Stimulated activated naive CD8-positive, alpha-beta T cell treated with anti-CD3 and anti-CD28 coated beads, Interleukin-15, amount 100 ng/mL, for 72 hours (primary cell): ENCODE results near the gene MAD1L1.
A peak's percentile ranks its signal among the peaks of the same experiment; 100 is the strongest.

ENCODE experiments used
- ATAC-seq: fragments of 150-1000 bp; cut with Tn5 transposase; 2 replicates; pipeline ENCODE4 v1.10.0; 2021; ENCODE audit warnings: mild to moderate bottlenecking, moderate library complexity
- DNase-seq, 2 donors: peaks; one replicate each; pipeline ENCODE4 v3.0.0; 2021 to 2022
- H3K27ac Mint-ChIP-seq, 2 donors: one replicate each; pipeline ENCODE4 v1.8.0; 2022; ENCODE audit warnings: mild to moderate bottlenecking in 2 of 2, mixed read lengths in 2 of 2, moderate library complexity in 2 of 2
- H3K27me3 Mint-ChIP-seq: one replicate; pipeline ENCODE4 v1.8.0; 2022; ENCODE audit warnings: mixed read lengths
- H3K4me1 Mint-ChIP-seq: one replicate; pipeline ENCODE4 v1.8.0; 2022; ENCODE audit warnings: mild to moderate bottlenecking, mixed read lengths
- H3K4me3 Mint-ChIP-seq, 2 donors: one replicate each; pipeline ENCODE4 v1.8.0; 2022; ENCODE audit warnings: mild to moderate bottlenecking in 2 of 2, mixed read lengths in 2 of 2, moderate library complexity in 1 of 2
- H3K9me3 Mint-ChIP-seq, 2 donors: one replicate each; pipeline ENCODE4 v1.8.0; 2022; ENCODE audit warnings: mixed read lengths in 2 of 2

The MAD1L1 gene

DNA sequence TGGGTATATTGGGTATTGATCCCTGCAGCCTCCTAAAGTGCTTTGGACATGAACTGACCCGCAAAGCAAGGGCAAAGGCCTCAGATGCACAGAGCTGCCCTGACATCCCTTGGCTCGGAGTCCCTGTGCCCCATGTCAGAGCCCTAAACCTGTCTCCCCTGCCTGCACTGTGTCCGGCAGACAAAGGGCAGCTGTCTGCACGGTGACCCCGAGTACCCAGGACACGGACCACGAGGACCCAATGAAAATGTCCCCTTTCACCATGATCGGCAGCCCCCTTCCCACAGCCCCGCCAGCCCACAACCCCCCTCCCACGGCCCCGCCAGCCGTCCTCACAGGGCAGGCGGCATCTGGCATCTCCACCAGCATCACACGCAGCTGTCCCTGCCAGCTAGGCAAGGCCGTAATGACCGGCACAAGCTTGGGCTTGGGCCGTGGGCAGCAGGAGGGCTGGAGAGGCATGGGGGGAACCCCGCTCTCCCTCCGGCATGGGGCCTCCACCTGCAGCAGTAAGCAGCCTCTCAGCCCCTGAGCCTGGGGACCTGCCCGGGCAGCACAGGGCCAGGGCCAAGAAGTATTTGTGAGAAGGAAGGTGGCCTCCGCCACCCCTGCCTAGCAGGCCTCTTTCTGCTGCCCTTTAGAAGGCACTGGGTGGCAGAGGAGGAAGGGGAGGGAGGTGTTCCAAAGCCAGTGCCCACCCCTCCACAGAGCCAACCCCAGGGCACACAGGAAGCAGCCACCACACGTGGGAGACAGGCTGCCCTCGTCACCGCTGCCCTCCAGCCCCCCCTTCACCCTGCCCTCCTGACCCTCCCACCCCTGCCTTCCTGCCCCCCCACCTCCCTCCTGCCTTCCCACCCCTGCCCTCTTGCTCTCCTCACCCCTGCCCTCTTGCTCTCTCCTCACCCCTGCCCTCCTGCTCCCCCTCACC lies 19.4 kb upstream of the MAD1L1 start:
- ATAC-seq, result peak; percentile 48
- no peaks in the 10 kb centered on the region for H3K9me3 Mint-ChIP-seq

DNA sequence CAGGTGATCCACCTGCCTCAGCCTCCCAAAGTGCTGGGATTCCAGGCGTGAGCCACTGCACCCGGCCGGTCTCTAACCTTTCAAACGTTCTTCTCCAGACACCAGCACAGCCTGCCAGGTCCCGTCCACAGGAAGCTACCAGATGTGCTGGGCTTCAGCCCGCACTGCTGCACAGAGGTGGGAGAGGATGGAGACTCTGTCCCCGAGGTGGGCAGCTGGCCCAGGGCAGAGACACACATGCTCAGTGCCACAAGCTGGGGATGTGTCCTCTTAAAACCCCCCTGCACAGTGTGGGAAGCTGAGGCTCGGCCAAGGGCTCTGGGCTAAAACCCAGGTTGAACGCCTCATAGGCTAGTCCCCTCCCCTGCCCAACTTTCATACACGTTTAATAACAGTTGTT lies 18.6 kb upstream of the MAD1L1 start:
- DNase-seq, result no peak
- ATAC-seq, result no peak
- H3K9me3 Mint-ChIP-seq, result no peaks in the 10 kb centered on the region
- no peak overlapping the region for H3K4me3 Mint-ChIP-seq
- no peak overlapping the region for H3K27ac Mint-ChIP-seq
- peaks cover 54% of the 10 kb centered on the region for H3K4me1 Mint-ChIP-seq
- H3K27me3 Mint-ChIP-seq, result no peaks in the 10 kb centered on the region

More for the DNA sequence above, 19.4 kb upstream of the MAD1L1 start:
- Mint-ChIP-seq H3K27ac (peak overlapping the region; percentile 74 to 76), H3K27me3 (no peaks in the 10 kb centered on the region), H3K4me3 (no peak overlapping the region), H3K4me1 (peaks cover 53% of the 10 kb centered on the region)
- DNase-seq, result no peak

DNA sequence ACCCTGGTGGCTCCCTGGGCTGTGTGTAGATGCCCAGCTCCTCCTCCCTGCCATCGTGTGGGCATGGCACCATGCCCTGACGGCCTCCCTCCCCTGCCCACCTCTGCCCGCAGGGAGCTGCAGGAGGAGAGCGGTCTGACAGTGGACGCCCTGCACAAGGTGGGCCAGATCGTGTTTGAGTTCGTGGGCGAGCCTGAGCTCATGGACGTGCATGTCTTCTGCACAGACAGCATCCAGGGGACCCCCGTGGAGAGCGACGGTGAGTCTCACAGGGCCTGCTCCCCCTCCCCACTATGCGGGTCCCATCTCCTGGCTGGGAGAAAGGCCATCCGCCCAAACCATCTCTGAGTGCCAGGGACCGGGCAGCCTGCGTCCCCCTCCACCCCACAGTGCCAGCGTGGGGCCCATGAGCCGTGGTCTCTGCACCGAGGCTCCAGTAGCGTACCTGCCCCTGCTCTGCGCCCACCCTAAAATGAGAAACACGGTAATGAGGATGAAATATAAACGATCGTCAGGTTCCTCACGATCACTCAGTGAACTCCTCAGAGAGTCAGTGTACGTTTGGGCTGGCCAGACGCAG lies 17.1 kb upstream of the MAD1L1 start:
- peak; percentile 2 for ATAC-seq
- DNase-seq, result no peak
- Mint-ChIP-seq H3K27ac (peak overlapping the region in 1 of 2 donors; percentile 86), H3K9me3 (no peaks in the 10 kb centered on the region), H3K27me3 (no peaks in the 10 kb centered on the region), H3K4me1 (peaks cover 54% of the 10 kb centered on the region), H3K4me3 (peak overlapping the region in 1 of 2 donors; percentile 31)

DNA sequence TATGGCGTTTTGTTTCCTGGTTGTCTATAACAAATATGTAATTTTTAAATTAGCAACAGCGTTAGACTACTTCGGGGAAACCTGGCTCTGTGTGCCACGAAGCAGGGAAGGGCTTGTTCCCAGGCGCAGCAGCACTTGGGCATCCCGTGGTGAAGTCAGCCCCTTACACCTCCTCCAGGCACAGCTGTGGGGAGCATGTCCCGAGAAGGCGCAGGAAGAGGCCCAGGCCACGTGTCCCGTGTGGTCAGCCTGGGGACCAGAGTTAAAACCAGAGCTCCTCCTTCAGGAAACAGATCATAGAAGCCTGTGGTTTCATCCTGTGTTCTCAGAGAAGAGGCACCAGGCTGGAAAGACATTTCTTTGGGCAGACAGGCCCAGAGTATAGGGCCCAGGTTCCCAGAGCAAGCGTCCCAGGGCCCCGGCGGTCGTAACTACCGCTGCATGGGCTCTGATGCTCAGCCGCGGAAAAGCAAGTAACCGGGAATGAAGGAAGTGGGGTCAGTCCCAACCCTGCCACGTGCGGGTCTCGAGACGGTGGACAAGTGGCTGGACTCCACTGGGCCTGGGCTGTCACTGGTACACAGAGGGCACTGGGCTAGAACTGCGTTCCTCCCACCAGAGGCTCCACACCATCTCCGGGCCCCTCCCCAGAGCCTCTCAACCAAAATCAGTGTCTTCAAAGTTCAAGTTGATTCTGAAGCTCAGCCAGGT lies 16.4 kb upstream of the MAD1L1 start:
- H3K27ac Mint-ChIP-seq, result peak overlapping the region; percentile 86 to 87
- no peaks in the 10 kb centered on the region for H3K9me3 Mint-ChIP-seq
- peak; percentile 33 for ATAC-seq
- H3K4me3 Mint-ChIP-seq, result peak overlapping the region; percentile 63 to 64
- H3K27me3 Mint-ChIP-seq, result no peaks in the 10 kb centered on the region
- peaks cover 49% of the 10 kb centered on the region for H3K4me1 Mint-ChIP-seq
- no peak for DNase-seq

DNA sequence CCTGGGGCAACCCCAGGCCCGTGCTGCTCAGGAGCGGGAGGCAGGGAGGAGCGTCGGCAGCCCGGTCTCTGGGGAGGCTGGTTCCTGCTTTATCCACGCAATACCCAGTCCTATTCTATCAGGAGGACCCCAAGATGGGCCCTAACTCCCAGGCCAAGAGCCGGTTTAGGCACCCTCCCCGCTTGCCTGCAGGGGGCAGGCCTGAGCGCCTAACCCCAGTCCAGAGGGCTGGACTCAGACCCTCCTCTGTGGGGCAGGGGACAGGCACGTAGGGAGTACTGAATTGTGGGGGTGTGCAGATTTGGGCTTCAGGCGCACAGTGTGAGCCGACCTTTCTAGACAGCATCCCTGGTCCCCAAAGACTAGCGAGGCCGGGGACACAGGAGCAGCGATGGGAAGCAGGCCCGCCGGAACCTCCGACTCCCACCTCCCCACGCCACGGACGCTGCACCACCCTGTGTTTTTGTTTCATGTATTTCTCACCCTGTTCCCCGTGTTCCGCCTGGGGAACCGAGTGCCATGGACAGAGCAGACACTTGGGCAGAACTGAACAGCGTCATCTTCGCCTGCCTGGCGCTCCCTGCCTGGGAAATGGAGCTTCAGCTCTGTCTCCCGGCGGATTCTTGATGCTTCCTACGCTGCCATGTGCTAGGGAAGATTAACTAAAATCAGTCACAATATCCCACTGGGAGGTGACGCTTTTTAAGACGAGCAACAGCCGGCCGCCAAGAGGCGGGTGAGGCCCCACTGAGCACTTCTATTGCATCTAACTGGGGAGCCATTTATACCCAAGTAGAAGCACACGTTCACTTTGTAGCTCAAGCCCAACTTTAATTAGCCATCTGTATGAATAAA lies 14.6 kb upstream of the MAD1L1 start:
- Mint-ChIP-seq H3K27me3 (no peaks in the 10 kb centered on the region), H3K4me1 (peaks cover 51% of the 10 kb centered on the region), H3K9me3 (no peaks in the 10 kb centered on the region), H3K4me3 (no peak overlapping the region), H3K27ac (no peak overlapping the region)
- ATAC-seq (peak; percentile 48), DNase-seq (peak in 1 of 2 donors; percentile 33)

DNA sequence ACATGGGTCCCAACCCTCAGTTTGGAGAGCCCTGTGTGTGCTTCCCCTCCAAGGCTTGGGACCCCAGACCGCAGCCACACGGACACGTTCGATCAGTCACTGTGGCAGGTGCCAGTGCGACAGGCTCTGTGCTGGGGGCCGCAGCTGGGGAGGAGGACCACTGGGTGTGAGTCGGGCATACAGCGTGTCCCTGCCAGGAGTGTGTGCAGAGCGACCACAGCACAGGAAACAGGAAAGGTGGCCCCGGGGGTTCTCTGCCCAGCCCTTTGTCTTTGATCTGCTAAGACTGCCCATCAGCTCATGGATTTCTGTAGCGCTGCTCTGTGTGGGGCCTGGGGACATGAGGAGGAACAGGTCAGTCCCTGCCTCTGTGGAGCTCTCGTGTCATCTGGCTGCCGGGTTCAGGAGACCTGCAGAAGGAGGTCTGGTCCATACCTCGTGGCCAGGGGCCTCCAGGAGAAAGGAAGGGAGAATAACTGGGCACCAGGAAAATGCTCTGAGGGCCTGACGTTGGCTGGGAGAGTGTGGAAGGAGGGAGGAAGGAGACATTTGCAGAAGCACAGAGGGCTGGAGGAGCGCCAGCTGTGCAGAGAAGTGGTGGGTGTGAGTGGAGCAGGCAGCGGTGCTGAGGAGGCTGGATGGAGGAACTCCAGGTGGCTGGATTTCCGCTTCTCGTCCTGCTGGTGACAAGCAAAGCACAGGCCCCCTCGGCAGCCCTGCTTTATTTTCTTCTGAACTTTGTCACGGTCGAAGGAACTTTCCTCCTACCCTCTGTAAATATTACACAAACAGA lies 13.3 kb upstream of the MAD1L1 start:
- Mint-ChIP-seq H3K4me1 (peaks cover 47% of the 10 kb centered on the region), H3K27ac (peak overlapping the region; percentile 44 to 82), H3K4me3 (no peak overlapping the region), H3K9me3 (no peaks in the 10 kb centered on the region), H3K27me3 (no peaks in the 10 kb centered on the region)
- ATAC-seq (no peak), DNase-seq (no peak)

DNA sequence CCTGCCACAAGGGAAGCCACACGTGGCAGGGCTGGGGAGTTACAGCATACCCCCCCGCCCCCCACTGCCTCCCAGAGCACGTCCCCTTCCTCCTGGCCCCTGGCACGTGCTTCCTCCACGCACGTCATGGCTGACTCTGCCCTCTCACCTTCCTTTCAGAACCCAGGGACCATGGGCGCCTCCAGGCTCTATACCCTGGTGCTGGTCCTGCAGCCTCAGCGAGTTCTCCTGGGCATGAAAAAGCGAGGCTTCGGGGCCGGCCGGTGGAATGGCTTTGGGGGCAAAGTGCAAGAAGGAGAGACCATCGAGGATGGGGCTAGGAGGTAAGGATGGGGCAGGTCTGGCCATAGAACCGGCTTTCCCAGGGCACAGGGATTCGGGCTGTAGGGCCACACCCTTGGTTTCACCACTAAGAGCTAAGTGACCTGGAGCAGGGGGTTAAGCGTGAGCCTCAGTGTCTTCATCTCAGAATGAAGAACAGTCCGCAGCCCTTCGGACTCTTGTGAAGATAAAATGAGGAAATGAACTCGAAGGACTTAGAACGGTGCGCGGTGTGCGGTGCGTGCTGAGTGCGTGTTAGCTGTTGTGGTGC lies 11.8 kb upstream of the MAD1L1 start:
- Mint-ChIP-seq H3K4me1 (peaks cover 55% of the 10 kb centered on the region), H3K27me3 (no peaks in the 10 kb centered on the region), H3K4me3 (no peak overlapping the region), H3K9me3 (no peaks in the 10 kb centered on the region), H3K27ac (peak overlapping the region in 1 of 2 donors; percentile 81)
- DNase-seq (no peak), ATAC-seq (no peak)

DNA sequence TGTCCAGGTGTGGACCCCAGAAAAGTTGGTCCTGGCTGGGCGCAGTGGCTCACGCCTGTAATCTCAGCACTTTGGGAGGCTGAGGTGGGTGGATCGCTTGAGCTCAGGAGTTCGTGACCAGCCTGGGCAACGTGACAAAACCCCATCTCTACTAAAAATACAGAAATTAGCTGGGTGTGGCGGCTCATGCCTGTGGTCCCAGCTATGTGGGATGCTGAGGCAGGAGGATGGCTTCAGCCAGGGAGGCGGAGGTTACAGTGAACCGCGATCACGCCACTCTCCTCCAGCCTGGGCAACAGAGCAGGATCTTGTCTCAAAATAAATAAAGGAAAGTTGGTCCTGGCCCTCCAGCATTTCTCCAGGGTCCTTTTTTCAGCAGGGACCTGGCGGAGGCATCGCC lies 10.7 kb upstream of the MAD1L1 start:
- Mint-ChIP-seq H3K4me1 (peaks cover 48% of the 10 kb centered on the region), H3K27me3 (no peaks in the 10 kb centered on the region), H3K27ac (peak overlapping the region in 1 of 2 donors; percentile 27), H3K4me3 (peak overlapping the region; percentile 100), H3K9me3 (no peaks in the 10 kb centered on the region)
- ATAC-seq (no peak), DNase-seq (no peak)

DNA sequence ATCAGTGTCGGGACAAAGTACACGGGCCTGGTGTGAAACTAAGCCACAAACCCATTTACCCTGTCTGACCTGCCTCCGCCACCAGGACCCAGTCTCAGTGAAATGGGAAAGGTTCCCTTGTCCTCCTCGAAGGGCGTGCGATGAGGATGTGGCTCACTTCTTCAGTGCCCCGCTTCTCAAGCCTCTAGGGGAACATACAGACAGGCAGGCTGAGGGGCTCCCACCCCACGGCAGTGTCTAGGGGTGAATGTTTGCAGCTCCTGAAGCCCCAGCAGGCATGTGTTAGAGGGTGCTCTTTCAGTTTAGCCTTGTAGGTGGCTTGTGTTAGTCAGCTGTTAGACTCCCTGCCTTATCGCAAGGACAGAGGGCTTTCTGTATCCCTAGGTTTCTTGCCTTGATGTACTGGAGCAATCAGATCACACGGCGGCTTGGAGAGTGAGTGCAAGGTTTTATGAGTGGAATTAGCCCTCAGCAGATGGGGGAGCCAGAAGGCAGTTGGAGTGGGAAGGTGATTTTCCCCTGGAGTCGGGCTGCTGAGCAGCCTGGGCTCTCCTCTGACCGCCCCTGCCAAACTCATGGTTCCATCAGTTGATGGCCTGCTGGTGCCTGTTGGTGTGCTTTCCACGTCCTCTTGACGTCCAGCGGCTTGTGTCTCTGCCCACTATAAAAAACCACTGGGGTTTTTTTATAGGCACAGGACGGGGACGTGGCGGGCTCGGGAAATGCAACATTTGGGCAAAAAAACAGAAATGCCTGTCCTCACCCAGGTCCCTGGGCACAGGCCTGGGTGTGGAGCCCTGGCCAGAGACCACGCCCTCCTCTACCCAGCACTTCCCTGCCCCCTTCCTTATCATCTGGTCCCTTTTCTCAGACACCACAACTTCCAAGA lies 10.0 kb upstream of the MAD1L1 start:
- ATAC-seq, result peak; percentile 67
- peak overlapping the region; percentile 98 for H3K27ac Mint-ChIP-seq
- H3K4me1 Mint-ChIP-seq, result peaks cover 42% of the 10 kb centered on the region
- H3K9me3 Mint-ChIP-seq, result no peaks in the 10 kb centered on the region
- H3K4me3 Mint-ChIP-seq, result peak overlapping the region; percentile 100
- H3K27me3 Mint-ChIP-seq, result no peaks in the 10 kb centered on the region
- DNase-seq, result peak; percentile 31 to 36

DNA sequence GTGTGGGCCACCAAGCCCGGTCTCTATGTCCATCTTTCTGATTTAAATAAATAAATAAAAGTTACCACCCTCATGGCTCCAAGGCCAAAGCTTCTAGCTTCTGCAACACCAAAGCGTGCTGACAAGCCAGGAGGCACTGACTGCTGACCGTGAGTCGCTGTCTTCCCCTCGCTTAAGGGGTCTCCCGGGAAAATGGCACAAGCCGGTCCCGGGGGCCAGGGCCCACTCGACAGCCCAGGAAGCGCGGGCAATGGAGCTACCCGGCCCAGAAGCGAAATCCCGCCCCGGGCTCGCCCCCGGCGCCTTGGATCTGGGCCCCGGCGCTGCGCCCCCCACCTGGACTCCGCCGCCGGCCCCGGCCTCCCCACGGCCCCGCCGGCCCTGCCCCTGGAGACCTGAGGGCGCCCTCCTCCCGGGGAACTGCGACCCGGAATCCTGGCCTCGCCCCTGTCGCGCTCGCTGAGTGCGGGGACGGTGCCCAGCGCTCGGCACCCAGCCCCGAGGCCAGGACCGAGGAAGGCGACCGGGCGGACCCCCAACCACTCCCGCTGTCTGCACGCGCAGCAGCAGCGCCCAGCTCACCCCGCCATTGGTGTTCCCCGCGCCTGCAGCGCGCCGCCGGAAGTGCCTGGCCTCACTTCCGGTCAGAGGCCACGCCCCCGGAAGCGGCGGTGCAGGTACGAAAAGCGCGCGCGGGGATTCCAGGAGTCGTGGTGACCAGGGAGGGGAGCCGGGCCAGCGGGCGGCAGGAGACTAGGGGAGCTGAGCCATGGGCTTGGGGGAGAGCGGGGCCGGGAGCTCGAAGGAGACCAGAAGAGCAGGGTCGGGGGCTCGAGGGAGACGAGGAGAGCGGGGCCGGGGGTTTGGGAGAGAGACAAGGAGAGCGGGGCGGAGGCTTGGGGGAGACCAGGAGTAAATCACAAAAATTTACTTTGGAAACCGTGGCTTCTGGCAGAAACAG lies 9.1 kb upstream of the MAD1L1 start, which contains the start of the genes MRM2 and NUDT1:
MRM2 (minus strand) TSS at position 626 of the 961 bp plus-strand sequence; CDS start at position 590, 36 bp downstream.
NUDT1 (plus strand) TSS at position 647 of the 961 bp plus-strand sequence. CDS start 2,349 bp downstream, outside the sequence.
- Mint-ChIP-seq H3K27ac (peak within 1 kb of the TSS; percentile 98), H3K4me3 (peak within 1 kb of the TSS; percentile 100), H3K4me1 (peaks cover 41% of the 10 kb centered on the region), H3K27me3 (no peaks in the 10 kb centered on the region), H3K9me3 (no peaks in the 10 kb centered on the region)
- ATAC-seq (peak; percentile 87), DNase-seq (peak; percentile 68 to 81)

DNA sequence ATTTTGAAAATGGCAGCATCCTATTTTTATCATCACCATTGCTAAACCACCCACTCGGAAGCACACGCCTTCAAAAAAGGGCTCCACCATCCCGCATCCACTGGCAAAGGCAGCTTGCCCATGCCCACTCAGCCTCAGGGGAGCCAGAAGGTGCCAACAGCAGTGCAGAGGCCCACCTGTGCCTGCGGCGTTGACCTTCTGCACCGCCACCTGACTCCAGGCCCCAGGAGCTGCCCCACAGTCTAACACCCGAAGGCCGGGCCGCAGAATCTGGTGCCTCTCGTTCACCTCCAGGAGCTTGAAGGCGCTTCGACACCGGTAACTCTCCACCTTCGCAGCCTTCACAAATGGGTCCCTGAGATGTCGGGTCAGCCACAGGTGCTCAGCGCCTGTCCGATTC lies 6.5 kb upstream of the MAD1L1 start:
- Mint-ChIP-seq H3K27ac (no peak overlapping the region), H3K27me3 (no peaks in the 10 kb centered on the region), H3K4me1 (peaks cover 32% of the 10 kb centered on the region), H3K4me3 (no peak overlapping the region), H3K9me3 (no peaks in the 10 kb centered on the region)
- ATAC-seq (no peak), DNase-seq (no peak)

DNA sequence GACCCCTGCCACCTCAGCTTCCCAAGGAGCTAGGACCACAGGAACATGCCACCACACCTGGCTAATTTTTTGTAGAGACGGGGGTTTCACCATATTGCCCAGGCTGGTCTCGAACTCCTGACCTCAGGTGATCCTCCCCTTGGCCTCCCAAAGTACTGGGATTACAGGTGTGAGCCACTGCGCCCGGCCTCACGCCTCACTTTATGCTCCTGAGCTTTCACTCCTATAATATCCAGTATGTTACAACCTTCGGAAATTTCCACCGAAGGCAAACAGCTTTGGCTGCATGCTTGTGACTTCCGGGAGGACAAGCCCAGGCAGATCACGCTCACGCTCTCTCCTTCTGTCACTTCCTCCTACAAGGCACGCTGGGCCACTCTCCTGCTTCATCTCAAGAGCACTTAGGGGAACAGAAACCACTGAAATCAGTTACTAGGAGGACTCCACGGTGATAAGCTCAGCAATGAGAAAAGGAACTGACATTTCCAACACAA lies 4.4 kb upstream of the MAD1L1 start:
- H3K9me3 Mint-ChIP-seq, result no peaks in the 10 kb centered on the region
- H3K27me3 Mint-ChIP-seq, result no peaks in the 10 kb centered on the region
- no peak for ATAC-seq
- peaks cover 28% of the 10 kb centered on the region for H3K4me1 Mint-ChIP-seq
- peak overlapping the region in 1 of 2 donors; percentile 77 for H3K27ac Mint-ChIP-seq
- H3K4me3 Mint-ChIP-seq, result no peak overlapping the region
- DNase-seq, result no peak
